ENCODE measurements around the gene CEP72.

CEP72 gene

DNA sequence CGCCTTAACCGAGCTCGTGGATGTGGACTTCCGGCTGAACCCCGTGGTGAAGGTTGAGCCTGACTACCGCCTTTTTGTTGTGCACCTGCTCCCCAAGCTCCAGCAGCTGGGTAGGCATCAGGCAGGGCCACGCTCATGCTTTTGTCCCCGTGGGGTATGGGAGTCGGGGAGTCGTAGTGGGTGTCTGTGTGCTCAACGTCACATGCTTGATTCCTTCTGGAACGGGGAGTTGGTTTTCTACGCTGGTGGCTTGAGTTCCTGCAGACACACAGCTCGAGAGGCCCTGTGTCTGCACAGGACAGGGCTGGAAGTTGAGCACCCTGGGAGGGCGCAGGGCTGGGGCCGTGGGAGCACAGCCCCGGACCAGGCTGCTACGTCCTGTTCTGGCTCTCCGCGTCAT, 8.0 kb downstream of the CEP72 start:
- H3K4me3 ChIP-seq (ENCODE audit: low read depth in 1 of 2, low read length in 1 of 2), result no peak overlapping the region
- TF ChIP-seq, protein P1, sequence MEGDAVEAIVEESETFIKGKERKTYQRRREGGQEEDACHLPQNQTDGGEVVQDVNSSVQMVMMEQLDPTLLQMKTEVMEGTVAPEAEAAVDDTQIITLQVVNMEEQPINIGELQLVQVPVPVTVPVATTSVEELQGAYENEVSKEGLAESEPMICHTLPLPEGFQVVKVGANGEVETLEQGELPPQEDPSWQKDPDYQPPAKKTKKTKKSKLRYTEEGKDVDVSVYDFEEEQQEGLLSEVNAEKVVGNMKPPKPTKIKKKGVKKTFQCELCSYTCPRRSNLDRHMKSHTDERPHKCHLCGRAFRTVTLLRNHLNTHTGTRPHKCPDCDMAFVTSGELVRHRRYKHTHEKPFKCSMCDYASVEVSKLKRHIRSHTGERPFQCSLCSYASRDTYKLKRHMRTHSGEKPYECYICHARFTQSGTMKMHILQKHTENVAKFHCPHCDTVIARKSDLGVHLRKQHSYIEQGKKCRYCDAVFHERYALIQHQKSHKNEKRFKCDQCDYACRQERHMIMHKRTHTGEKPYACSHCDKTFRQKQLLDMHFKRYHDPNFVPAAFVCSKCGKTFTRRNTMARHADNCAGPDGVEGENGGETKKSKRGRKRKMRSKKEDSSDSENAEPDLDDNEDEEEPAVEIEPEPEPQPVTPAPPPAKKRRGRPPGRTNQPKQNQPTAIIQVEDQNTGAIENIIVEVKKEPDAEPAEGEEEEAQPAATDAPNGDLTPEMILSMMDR (IDR thresholded peaks at IDR 0.05), result no peak
- H3K36me3 ChIP-seq, result peaks cover 47% of the 10 kb centered on the region
- no peak overlapping the region for H3K27ac ChIP-seq
- H3K9me3 ChIP-seq, result no peaks in the 10 kb centered on the region
- H3K27me3 ChIP-seq, result no peaks in the 10 kb centered on the region
- H3K4me1 ChIP-seq (ENCODE audit: control insufficient read depth in 1 of 2, insufficient read depth in 1 of 2, low read depth in 1 of 2, low read length in 1 of 2), result no peaks in the 10 kb centered on the region

DNA sequence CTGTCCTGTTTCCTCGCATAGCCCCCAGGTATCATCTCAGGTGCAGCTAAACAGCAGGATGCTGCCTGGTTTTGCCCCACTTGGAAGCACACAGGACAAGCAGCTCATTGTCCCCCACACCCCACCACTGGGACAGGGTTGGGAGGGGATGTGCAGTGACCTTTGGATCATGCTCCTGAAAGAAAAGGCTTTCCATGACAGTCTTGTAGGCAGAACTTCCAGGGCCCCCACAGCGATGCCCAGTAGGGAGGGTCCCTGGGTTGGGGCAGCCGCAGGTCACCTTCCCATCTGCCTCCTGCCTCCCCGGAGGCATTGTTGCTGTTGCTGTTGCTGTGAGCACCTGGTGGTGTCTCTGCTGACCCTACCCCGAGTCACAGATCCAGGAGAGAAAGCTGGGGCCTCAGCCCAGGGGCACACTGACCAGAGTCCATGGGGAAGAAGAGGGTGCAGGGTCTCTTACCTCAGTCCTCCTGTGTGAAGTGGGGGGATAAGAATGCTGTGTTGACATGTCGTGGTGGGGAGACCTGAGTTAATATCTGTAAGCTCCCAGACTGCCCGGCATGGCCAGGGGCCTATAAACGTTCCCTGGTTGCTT, 8.5 kb downstream of the CEP72 start:
- H3K27me3 ChIP-seq, result no peaks in the 10 kb centered on the region
- no peak overlapping the region for H3K4me3 ChIP-seq (ENCODE audit: low read depth in 1 of 2, low read length in 1 of 2)
- H3K9me3 ChIP-seq, result no peaks in the 10 kb centered on the region
- TF ChIP-seq, protein P1 (IDR thresholded peaks at IDR 0.05), result no peak
- no peaks in the 10 kb centered on the region for H3K4me1 ChIP-seq (ENCODE audit: control insufficient read depth in 1 of 2, insufficient read depth in 1 of 2, low read depth in 1 of 2, low read length in 1 of 2)
- H3K27ac ChIP-seq, result no peak overlapping the region
- peaks cover 51% of the 10 kb centered on the region for H3K36me3 ChIP-seq

DNA sequence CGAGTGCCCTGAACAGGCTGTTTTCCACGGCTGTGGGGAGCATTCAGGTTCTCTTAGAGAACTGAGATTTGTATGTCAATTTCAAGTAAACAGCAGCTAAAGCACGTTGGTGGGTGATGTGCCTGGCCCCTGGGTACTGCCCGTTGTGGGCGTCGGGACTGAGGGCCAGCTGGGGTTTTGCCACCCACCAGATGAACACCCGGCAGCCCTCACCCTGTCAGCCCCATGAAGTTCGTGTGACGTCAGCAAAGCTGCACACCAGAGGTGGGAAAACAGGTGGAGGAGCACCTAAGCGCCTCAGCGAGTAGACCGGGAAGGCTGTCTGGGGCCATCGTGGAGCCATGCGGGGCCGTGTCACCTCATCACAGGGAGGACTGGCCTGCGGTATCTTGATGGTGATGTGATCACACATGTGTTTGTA, 9.2 kb downstream of the CEP72 start:
- H3K36me3 ChIP-seq, result peaks cover 57% of the 10 kb centered on the region
- no peak overlapping the region for H3K4me3 ChIP-seq (ENCODE audit: low read depth in 1 of 2, low read length in 1 of 2)
- no peak overlapping the region for H3K27ac ChIP-seq
- no peaks in the 10 kb centered on the region for H3K27me3 ChIP-seq
- H3K9me3 ChIP-seq, result no peaks in the 10 kb centered on the region
- TF ChIP-seq, protein P1 (IDR thresholded peaks at IDR 0.05), result no peak
- no peaks in the 10 kb centered on the region for H3K4me1 ChIP-seq (ENCODE audit: control insufficient read depth in 1 of 2, insufficient read depth in 1 of 2, low read depth in 1 of 2, low read length in 1 of 2)

DNA sequence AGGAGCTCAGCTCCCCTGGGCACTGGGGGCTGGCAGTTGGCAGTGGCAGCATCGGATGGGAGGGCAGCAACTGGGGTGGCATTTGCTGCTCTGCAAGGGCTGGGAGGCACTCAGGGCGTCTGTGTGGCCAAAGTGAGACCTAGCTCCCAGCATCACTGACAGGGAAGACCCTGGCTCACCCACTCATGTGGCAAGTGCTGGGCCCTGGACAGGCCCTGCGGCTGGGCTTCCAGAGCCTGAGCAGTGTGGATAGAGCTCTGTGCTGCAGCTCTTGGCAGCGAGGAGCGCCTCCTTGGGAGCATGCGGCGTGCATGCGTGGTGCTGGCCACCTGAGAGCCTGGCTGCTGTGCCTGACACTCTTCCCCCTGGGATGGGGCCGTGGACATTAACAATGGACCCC, 10.2 kb downstream of the CEP72 start:
- TF ChIP-seq, protein P1 (IDR thresholded peaks at IDR 0.05), result no peak
- Histone ChIP-seq H3K4me3 (ENCODE audit: low read depth in 1 of 2, low read length in 1 of 2) (no peak overlapping the region), H3K36me3 (peaks cover 59% of the 10 kb centered on the region)

DNA sequence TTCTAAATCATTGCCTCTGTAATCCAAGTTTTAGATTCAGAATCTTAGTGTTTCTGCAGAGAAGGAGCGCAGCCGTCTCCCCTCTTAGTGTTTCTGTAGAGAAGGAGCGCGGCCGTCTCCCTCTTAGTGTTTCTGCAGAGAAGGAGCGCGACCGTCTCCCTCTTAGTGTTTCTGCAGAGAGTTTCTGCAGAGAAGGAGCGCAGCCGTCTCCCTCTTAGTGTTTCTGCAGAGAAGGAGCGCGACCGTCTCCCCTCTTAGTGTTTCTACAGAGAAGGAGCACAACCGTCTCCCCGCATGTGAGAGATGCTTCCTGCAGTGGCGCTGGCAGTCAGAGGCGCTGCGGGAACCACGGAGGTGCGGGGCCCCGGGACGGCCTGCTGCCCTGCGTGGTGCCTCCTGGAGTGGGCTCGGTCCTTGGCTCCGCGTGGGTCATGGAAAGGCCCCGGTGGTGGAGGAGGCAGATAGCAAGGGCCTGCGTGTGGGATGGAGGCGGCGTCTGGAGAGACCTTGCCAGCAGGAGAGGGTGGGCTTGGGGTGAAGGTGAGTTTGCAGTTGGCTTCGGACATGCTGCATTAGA, 10.9 kb downstream of the CEP72 start:
- H3K27ac ChIP-seq, result no peak overlapping the region
- H3K4me1 ChIP-seq (ENCODE audit: control insufficient read depth in 1 of 2, insufficient read depth in 1 of 2, low read depth in 1 of 2, low read length in 1 of 2), result no peaks in the 10 kb centered on the region
- TF ChIP-seq, protein P1 (IDR thresholded peaks at IDR 0.05), result no peak
- H3K4me3 ChIP-seq (ENCODE audit: low read depth in 1 of 2, low read length in 1 of 2), result no peak overlapping the region
- no peaks in the 10 kb centered on the region for H3K27me3 ChIP-seq
- peaks cover 64% of the 10 kb centered on the region for H3K36me3 ChIP-seq
- H3K9me3 ChIP-seq, result no peaks in the 10 kb centered on the region

More for the DNA sequence above, 10.2 kb downstream of the CEP72 start:
- Histone ChIP-seq H3K27ac (no peak overlapping the region), H3K27me3 (no peaks in the 10 kb centered on the region), H3K9me3 (no peaks in the 10 kb centered on the region), H3K4me1 (ENCODE audit: control insufficient read depth in 1 of 2, insufficient read depth in 1 of 2, low read depth in 1 of 2, low read length in 1 of 2) (no peaks in the 10 kb centered on the region)
